Measurements from ENCODE around the gene FTL. TPM values are rescaled to one million over a fixed set of nuclear protein-coding genes. Genes with fewer than 3 reads are reported as not detected.

Gene FTL
- total RNA-seq, 4 donors from 2014 or later, result 472 to 2,968 (median 1,570) TPM

DNA sequence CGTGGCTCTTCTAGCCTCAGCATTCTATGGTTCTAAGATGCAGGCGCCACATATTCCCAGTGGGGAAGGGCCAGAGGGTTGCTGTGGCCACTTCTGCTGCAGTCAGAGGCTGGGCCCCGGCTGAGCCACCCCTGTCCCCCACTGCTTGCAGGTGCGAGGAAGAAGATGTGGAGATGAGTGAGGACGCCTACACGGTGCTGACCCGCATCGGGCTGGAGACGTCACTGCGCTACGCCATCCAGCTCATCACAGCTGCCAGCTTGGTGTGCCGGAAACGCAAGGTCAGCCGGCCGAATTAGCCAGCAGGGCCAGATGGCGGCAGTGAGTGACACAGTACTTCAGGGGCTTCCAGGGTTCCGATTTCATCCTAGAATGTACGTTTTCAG, 49.8 kb downstream of the FTL start:
- H3K4me1 ChIP-seq, result peaks cover 0 to 7% of the 10 kb centered on the region in 2 donors
- H3K27ac ChIP-seq, result no peak overlapping the region

DNA sequence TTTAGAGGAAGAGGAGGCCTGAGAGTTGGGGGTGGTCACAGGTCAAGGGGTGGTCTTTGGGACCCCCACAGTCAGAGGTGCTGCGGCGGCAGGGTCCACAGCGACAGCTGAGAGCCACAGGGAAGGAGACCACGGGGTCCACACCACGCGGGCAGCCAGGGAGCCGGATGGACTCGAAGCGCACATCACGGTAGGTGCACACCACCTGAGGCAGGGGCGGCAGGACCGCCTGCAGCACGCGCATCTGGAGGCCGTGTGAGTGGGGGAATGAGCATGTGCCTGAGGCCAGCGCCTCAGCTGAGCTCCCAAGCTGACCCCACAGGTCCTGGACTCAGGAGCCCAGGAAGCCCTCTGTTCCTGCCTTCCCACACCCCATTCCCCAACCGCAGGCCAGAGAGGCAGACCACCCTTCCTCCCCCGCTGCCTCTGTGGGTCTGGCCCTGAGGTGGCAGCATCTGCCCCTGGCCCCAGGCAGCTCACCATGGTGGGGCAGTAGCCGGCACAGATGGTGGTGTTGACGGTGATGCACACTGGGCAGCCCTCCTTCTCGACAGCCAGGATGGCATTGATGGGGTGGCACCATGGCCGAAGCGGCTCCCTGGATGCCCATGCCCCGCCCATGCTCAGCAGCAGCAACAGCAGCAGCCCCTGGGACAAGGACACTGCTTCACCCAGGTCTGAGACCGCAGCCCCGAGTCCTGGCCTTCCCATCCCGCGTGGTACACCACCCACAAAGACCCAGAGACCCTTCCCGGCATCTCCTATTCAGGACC, 51.1 kb downstream of the FTL start:
- Histone ChIP-seq H3K4me3 (no peak overlapping the region), H3K36me3 (no peaks in the 10 kb centered on the region), H3K27me3 (no peaks in the 10 kb centered on the region), H3K27ac (no peak overlapping the region), H3K4me1 (peaks cover 0 to 7% of the 10 kb centered on the region in 2 donors), H3K9me3 (no peaks in the 10 kb centered on the region)
- intact Hi-C loops (cut with DNase I; ENCODE audit: low total_unique reads), result no loop called here
- no peak for DNase-seq
- TF ChIP-seq POLR2A (IDR thresholded peaks at IDR 0.05), result no peak
- TF ChIP-seq, protein P1, sequence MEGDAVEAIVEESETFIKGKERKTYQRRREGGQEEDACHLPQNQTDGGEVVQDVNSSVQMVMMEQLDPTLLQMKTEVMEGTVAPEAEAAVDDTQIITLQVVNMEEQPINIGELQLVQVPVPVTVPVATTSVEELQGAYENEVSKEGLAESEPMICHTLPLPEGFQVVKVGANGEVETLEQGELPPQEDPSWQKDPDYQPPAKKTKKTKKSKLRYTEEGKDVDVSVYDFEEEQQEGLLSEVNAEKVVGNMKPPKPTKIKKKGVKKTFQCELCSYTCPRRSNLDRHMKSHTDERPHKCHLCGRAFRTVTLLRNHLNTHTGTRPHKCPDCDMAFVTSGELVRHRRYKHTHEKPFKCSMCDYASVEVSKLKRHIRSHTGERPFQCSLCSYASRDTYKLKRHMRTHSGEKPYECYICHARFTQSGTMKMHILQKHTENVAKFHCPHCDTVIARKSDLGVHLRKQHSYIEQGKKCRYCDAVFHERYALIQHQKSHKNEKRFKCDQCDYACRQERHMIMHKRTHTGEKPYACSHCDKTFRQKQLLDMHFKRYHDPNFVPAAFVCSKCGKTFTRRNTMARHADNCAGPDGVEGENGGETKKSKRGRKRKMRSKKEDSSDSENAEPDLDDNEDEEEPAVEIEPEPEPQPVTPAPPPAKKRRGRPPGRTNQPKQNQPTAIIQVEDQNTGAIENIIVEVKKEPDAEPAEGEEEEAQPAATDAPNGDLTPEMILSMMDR (IDR thresholded peaks at IDR 0.05), result no peak

More for the DNA sequence above, 49.8 kb downstream of the FTL start:
- Histone ChIP-seq H3K27me3 (no peaks in the 10 kb centered on the region), H3K4me3 (no peak overlapping the region), H3K9me3 (no peaks in the 10 kb centered on the region), H3K36me3 (no peaks in the 10 kb centered on the region)
- TF ChIP-seq, protein P1 (IDR thresholded peaks at IDR 0.05), result no peak
- TF ChIP-seq POLR2A (IDR thresholded peaks at IDR 0.05), result no peak
- intact Hi-C loops (cut with DNase I; ENCODE audit: low total_unique reads), result no loop called here
- DNase-seq, result no peak

Small RNAs within 50 kb of the gene (microRNA-seq; reads per million reads assigned to microRNA genes)
- gene MIR6798 (ENCODE audit: borderline microRNAs expressed, borderline replicate concordance), result not detected

Small RNAs within 50 kb of the gene (small RNA-seq; reads per million reads assigned to genes)
- not detected for gene AC026803.1
- not detected for gene MIR6798

Other genes starting within 250 kb of the FTL start
- 10 to 100 TPM in 1 of 4 donors, 1 to 10 TPM in 1, under 1 TPM in 1, not detected in 1; 0.26 to 24.2 (median 3.0) TPM for gene MAMSTR, start 245.6 kb upstream of the FTL start, total RNA-seq
- gene RASIP1, start 224.7 kb upstream of the FTL start, total RNA-seq, result 100 to 1,000 TPM in 1 of 4 donors, 10 to 100 TPM in 2, 1 to 10 TPM in 1; 5.9 to 105 (median 31.9) TPM
- gene IZUMO1, start 218.4 kb upstream of the FTL start, total RNA-seq, result 1 to 10 TPM in 1 of 4 donors, under 1 TPM in 1, not detected in 2; under 0.01 to 2.3 TPM
- gene FUT1, start 212.7 kb upstream of the FTL start, total RNA-seq, result 10 to 100 TPM in 1 of 4 donors, 1 to 10 TPM in 3; 1.5 to 17.7 (median 4.4) TPM
- gene FGF21, start 209.8 kb upstream of the FTL start, total RNA-seq, result not detected
- gene BCAT2, start 154.3 kb upstream of the FTL start, total RNA-seq, result 10 to 100 TPM in 3 of 4 donors, 1 to 10 TPM in 1; 9.2 to 54.3 (median 24.6) TPM
- gene HSD17B14, start 128.8 kb upstream of the FTL start, total RNA-seq, result 10 to 100 TPM in 1 of 4 donors, 1 to 10 TPM in 3; 5.6 to 31.9 (median 8.7) TPM
- 10 to 100 TPM in 2 of 4 donors, 1 to 10 TPM in 2; 1.3 to 60.4 (median 10.4) TPM for gene PLEKHA4, start 96.7 kb upstream of the FTL start, total RNA-seq
- 10 to 100 TPM; 28.6 to 53.0 (median 30.9) TPM for gene PPP1R15A, start 92.9 kb upstream of the FTL start, total RNA-seq
- gene TULP2, start 66.6 kb upstream of the FTL start, total RNA-seq, result under 1 TPM in 2 of 4 donors, not detected in 2; 0.14 to 0.70 TPM
- 100 to 1,000 TPM in 3 of 4 donors, 10 to 100 TPM in 1; 98.5 to 211 (median 173) TPM for gene NUCB1, start 65.0 kb upstream of the FTL start, total RNA-seq
- under 1 TPM in 2 of 4 donors, not detected in 2; 0.41 to 0.95 TPM for gene DHDH, start 31.6 kb upstream of the FTL start, total RNA-seq
- 10 to 100 TPM; 16.5 to 84.5 (median 39.5) TPM for gene BAX, start 10.4 kb upstream of the FTL start, total RNA-seq
- 10 to 100 TPM in 3 of 4 donors, 1 to 10 TPM in 1; 4.9 to 39.8 (median 16.6) TPM for gene GYS1, start 28.0 kb downstream of the FTL start, total RNA-seq
- gene RUVBL2, start 28.6 kb downstream of the FTL start, total RNA-seq, result 100 to 1,000 TPM in 1 of 4 donors, 10 to 100 TPM in 3; 51.9 to 109 (median 77.7) TPM
- gene LHB, start 51.8 kb downstream of the FTL start, total RNA-seq, result not detected
- gene CGB3, start 59.0 kb downstream of the FTL start, total RNA-seq, result not detected
- not detected for gene CGB2, start 66.6 kb downstream of the FTL start, total RNA-seq
- gene CGB1, start 71.6 kb downstream of the FTL start, total RNA-seq, result not detected
- not detected for gene CGB5, start 78.5 kb downstream of the FTL start, total RNA-seq
- not detected for gene CGB8, start 83.8 kb downstream of the FTL start, total RNA-seq
- not detected for gene CGB7, start 92.4 kb downstream of the FTL start, total RNA-seq
- gene NTF4, start 99.5 kb downstream of the FTL start, total RNA-seq, result 1 to 10 TPM in 1 of 4 donors, under 1 TPM in 1, not detected in 2; 0.64 to 2.2 TPM
- not detected for gene KCNA7, start 107.4 kb downstream of the FTL start, total RNA-seq
- gene SNRNP70, start 120.1 kb downstream of the FTL start, total RNA-seq, result 100 to 1,000 TPM; 196 to 462 (median 289) TPM
- 10 to 100 TPM in 1 of 4 donors, 1 to 10 TPM in 2, not detected in 1; 5.1 to 15.2 (median 5.7) TPM for gene LIN7B, start 149.1 kb downstream of the FTL start, total RNA-seq
- gene C19orf73, start 153.8 kb downstream of the FTL start, total RNA-seq, result not detected
- 1 to 10 TPM in 2 of 4 donors, under 1 TPM in 1, not detected in 1; 0.51 to 8.3 (median 7.4) TPM for gene PPFIA3, start 154.2 kb downstream of the FTL start, total RNA-seq
- 10 to 100 TPM in 1 of 4 donors, 1 to 10 TPM in 2, under 1 TPM in 1; 0.51 to 13.5 (median 6.6) TPM for gene HRC, start 190.1 kb downstream of the FTL start, total RNA-seq
- 10 to 100 TPM in 3 of 4 donors, 1 to 10 TPM in 1; 9.7 to 28.7 (median 15.4) TPM for gene TRPM4, start 192.5 kb downstream of the FTL start, total RNA-seq

Measured in uterus (tissue), 4 donors.